ENCODE data around the gene TMPRSS11D.

GRCh38 chr4:67894659-67895058 is 10.9 kb upstream of the TMPRSS11D start:
- TF ChIP-seq, protein P1, sequence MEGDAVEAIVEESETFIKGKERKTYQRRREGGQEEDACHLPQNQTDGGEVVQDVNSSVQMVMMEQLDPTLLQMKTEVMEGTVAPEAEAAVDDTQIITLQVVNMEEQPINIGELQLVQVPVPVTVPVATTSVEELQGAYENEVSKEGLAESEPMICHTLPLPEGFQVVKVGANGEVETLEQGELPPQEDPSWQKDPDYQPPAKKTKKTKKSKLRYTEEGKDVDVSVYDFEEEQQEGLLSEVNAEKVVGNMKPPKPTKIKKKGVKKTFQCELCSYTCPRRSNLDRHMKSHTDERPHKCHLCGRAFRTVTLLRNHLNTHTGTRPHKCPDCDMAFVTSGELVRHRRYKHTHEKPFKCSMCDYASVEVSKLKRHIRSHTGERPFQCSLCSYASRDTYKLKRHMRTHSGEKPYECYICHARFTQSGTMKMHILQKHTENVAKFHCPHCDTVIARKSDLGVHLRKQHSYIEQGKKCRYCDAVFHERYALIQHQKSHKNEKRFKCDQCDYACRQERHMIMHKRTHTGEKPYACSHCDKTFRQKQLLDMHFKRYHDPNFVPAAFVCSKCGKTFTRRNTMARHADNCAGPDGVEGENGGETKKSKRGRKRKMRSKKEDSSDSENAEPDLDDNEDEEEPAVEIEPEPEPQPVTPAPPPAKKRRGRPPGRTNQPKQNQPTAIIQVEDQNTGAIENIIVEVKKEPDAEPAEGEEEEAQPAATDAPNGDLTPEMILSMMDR (IDR thresholded peaks at IDR 0.05; ENCODE audit: extremely low read depth in 1 of 2, insufficient read depth in 1 of 2, low read depth in 1 of 2, low read length in 2 of 2), result no peak
- TF ChIP-seq POLR2A (IDR thresholded peaks at IDR 0.05; ENCODE audit: low read depth, low read length) (no peak), POLR2AphosphoS5 (IDR thresholded peaks at IDR 0.05; ENCODE audit: insufficient read depth, low read depth, low read length) (no peak), GATA2 (IDR thresholded peaks at IDR 0.05; ENCODE audit: insufficient read depth, insufficient read length, low read depth, low read length) (no peak), EZH2 (IDR thresholded peaks at IDR 0.05; ENCODE audit: borderline replicate concordance, low read depth, low read length, severe bottlenecking) (no peak), JUN (IDR thresholded peaks at IDR 0.05; ENCODE audit: borderline replicate concordance, insufficient read depth, insufficient read length, low read depth) (no peak), MYC (IDR thresholded peaks at IDR 0.05; ENCODE audit: low read depth, low read length) (no peak), MAX (IDR thresholded peaks at IDR 0.05; ENCODE audit: insufficient read depth, insufficient read length) (no peak)

Data from endothelial cell of umbilical vein (primary cell).